ENCODE measurements around the gene CETP. TPM values are rescaled to one million over a fixed set of nuclear protein-coding genes. Genes with fewer than 3 reads are reported as not detected.

CETP gene
- total and polyA plus RNA-seq, 2 donors (not counting 1 experiment from before 2014, with no cell fraction given), result 0.06 TPM; not detected in 1

- peak overlapping the region; percentile 87 for H3K4me2 ChIP-seq (ENCODE audit: extremely low read depth, insufficient read depth, low read length)
- no peak for DNase-seq (ENCODE audit: low read depth in 2 of 2)
- H3K9me3 ChIP-seq (ENCODE audit: control insufficient read depth, insufficient read depth, low read depth, low read length), result no peaks in the 10 kb centered on the region
- H3K27ac ChIP-seq (ENCODE audit: insufficient read depth, low read length), result peak overlapping the region; percentile 82
- H3K4me3 ChIP-seq (replicated peaks in 1 of 4; ENCODE audit: control extremely low read depth in 1 of 4, insufficient read depth in 1 of 4, low read depth in 3 of 4, low read length in 4 of 4), result peak overlapping the region; percentile 78 to 85 (median 80)
- no peaks in the 10 kb centered on the region for H4K20me1 ChIP-seq (ENCODE audit: control insufficient read depth, extremely low read depth, insufficient read depth, low read length)
- H3K79me2 ChIP-seq (ENCODE audit: control insufficient read depth, insufficient read depth, low read length), result peaks cover 37% of the 10 kb centered on the region
- peaks cover 20% of the 10 kb centered on the region for H3K4me1 ChIP-seq (ENCODE audit: control insufficient read depth, extremely low read depth, insufficient read depth, low read length)
- no peaks in the 10 kb centered on the region for H3K27me3 ChIP-seq (ENCODE audit: control insufficient read depth, insufficient read depth, low read length)
- H3K9ac ChIP-seq (ENCODE audit: insufficient read depth, low read length), result peak overlapping the region; percentile 75
- peaks cover 5% of the 10 kb centered on the region for H3K36me3 ChIP-seq (ENCODE audit: control insufficient read depth, insufficient read depth, low read length)
- TF ChIP-seq EZH2 (IDR thresholded peaks at IDR 0.05; ENCODE audit: low read length, missing control alignments), result no peak
- TF ChIP-seq CTCF (conservative IDR thresholded peaks at IDR 0.05 in 1 of 2, IDR thresholded peaks at IDR 0.05 in 1 of 2; ENCODE audit: low read depth in 1 of 2, low read length in 2 of 2), result no peak
- peak overlapping the region; percentile 25 for H2AFZ ChIP-seq (ENCODE audit: low read length)
Measured at GRCh38 chr16:56988161-56988947, 26.6 kb downstream of the CETP start.

- Histone ChIP-seq H3K27me3 (ENCODE audit: control insufficient read depth, insufficient read depth, low read length) (no peaks in the 10 kb centered on the region), H3K4me2 (ENCODE audit: extremely low read depth, insufficient read depth, low read length) (peak within 1 kb of the TSS; percentile 87), H3K27ac (ENCODE audit: insufficient read depth, low read length) (peak within 1 kb of the TSS; percentile 82), H4K20me1 (ENCODE audit: control insufficient read depth, extremely low read depth, insufficient read depth, low read length) (no peaks in the 10 kb centered on the region), H3K36me3 (ENCODE audit: control insufficient read depth, insufficient read depth, low read length) (peaks cover 3% of the 10 kb centered on the region), H3K4me3 (replicated peaks in 1 of 4; ENCODE audit: control extremely low read depth in 1 of 4, insufficient read depth in 1 of 4, low read depth in 3 of 4, low read length in 4 of 4) (peak within 1 kb of the TSS; percentile 78 to 85 (median 80)), H3K9ac (ENCODE audit: insufficient read depth, low read length) (peak within 1 kb of the TSS; percentile 75), H3K4me1 (ENCODE audit: control insufficient read depth, extremely low read depth, insufficient read depth, low read length) (peaks cover 18% of the 10 kb centered on the region), H2AFZ (ENCODE audit: low read length) (peak within 1 kb of the TSS; percentile 46), H3K79me2 (ENCODE audit: control insufficient read depth, insufficient read depth, low read length) (peaks cover 45% of the 10 kb centered on the region), H3K9me3 (ENCODE audit: control insufficient read depth, insufficient read depth, low read depth, low read length) (no peaks in the 10 kb centered on the region)
- DNase-seq (ENCODE audit: low read depth in 2 of 2), result peak; percentile 80 to 84
- no peak for TF ChIP-seq CTCF (conservative IDR thresholded peaks at IDR 0.05 in 1 of 2, IDR thresholded peaks at IDR 0.05 in 1 of 2; ENCODE audit: low read depth in 1 of 2, low read length in 2 of 2)
- TF ChIP-seq EZH2 (IDR thresholded peaks at IDR 0.05; ENCODE audit: low read length, missing control alignments), result no peak
Measured at GRCh38 chr16:56988948-56989945, 27.5 kb downstream of the CETP start, which contains the start of gene NLRC5. Gene NLRC5 (plus strand): TSS chr16:56989557. CDS start chr16:57020713, 31,156 bp downstream.

GRCh38 chr16:56989988-56990387, 28.2 kb downstream of the CETP start:
- H3K9me3 ChIP-seq (ENCODE audit: control insufficient read depth, insufficient read depth, low read depth, low read length), result no peaks in the 10 kb centered on the region
- DNase-seq (ENCODE audit: low read depth in 2 of 2), result no peak
- H3K4me2 ChIP-seq (ENCODE audit: extremely low read depth, insufficient read depth, low read length), result peak overlapping the region; percentile 79
- peaks cover 18% of the 10 kb centered on the region for H3K4me1 ChIP-seq (ENCODE audit: control insufficient read depth, extremely low read depth, insufficient read depth, low read length)
- H3K27ac ChIP-seq (ENCODE audit: insufficient read depth, low read length), result peak overlapping the region; percentile 82
- H3K27me3 ChIP-seq (ENCODE audit: control insufficient read depth, insufficient read depth, low read length), result no peaks in the 10 kb centered on the region
- H3K4me3 ChIP-seq (replicated peaks in 1 of 4; ENCODE audit: control extremely low read depth in 1 of 4, insufficient read depth in 1 of 4, low read depth in 3 of 4, low read length in 4 of 4), result peak overlapping the region; percentile 78 to 85 (median 80)
- no peak for TF ChIP-seq CTCF (conservative IDR thresholded peaks at IDR 0.05 in 1 of 2, IDR thresholded peaks at IDR 0.05 in 1 of 2; ENCODE audit: low read depth in 1 of 2, low read length in 2 of 2)
- no peak for TF ChIP-seq EZH2 (IDR thresholded peaks at IDR 0.05; ENCODE audit: low read length, missing control alignments)
- peak overlapping the region; percentile 75 for H3K9ac ChIP-seq (ENCODE audit: insufficient read depth, low read length)
- H3K36me3 ChIP-seq (ENCODE audit: control insufficient read depth, insufficient read depth, low read length), result peaks cover 3% of the 10 kb centered on the region
- peaks cover 50% of the 10 kb centered on the region for H3K79me2 ChIP-seq (ENCODE audit: control insufficient read depth, insufficient read depth, low read length)
- no peak overlapping the region for H2AFZ ChIP-seq (ENCODE audit: low read length)
- no peaks in the 10 kb centered on the region for H4K20me1 ChIP-seq (ENCODE audit: control insufficient read depth, extremely low read depth, insufficient read depth, low read length)

Data from fibroblast of lung (primary cell).